ENCODE results near the gene DSTYK. TPM values are rescaled to one million over a fixed set of nuclear protein-coding genes. Genes with fewer than 3 reads are reported as not detected.

The DSTYK gene
- total RNA-seq, 4 donors from 2014 or later, result 2.2 to 9.8 (median 6.5) TPM

GRCh38 chr1:205228093-205228521 is 16.6 kb upstream of the DSTYK start:
- no peaks in the 10 kb centered on the region for H3K9me3 ChIP-seq
- in situ Hi-C loops (cut with MboI; ENCODE audit: low pct_ligation_motif_present in 1 of 4, low pct_unique_long_range_greater_than_20kb in 1 of 4, low sequenced_read_pairs in 3 of 4) (no loop called here), intact Hi-C loops (cut with DNase I; ENCODE audit: low total_unique reads) (no loop called here)
- TF ChIP-seq POLR2A (IDR thresholded peaks at IDR 0.05) (no peak), EP300 (IDR thresholded peaks at IDR 0.05; ENCODE audit: low read depth) (no peak), CTCF (IDR thresholded peaks at IDR 0.05) (no peak), POLR2AphosphoS5 (IDR thresholded peaks at IDR 0.05) (no peak)
- peaks cover 10 to 32% (median 24%) of the 10 kb centered on the region in 4 donors for H3K4me1 ChIP-seq
- WGBS, 2 donors (ENCODE audit: low coverage in 1 of 2), result 0% methylated on average over 2 to 9 of the region's 27 CpGs
- peak overlapping the region in 2 of 4 donors; percentile 26 to 62 for H3K27ac ChIP-seq
- H3K27me3 ChIP-seq, result peaks cover 31% of the 10 kb centered on the region
- no peak for DNase-seq
- H3K36me3 ChIP-seq, result no peaks in the 10 kb centered on the region
- peak overlapping the region; percentile 19 to 64 (median 41) for H3K4me3 ChIP-seq

GRCh38 chr1:205227584-205228013 is 16.1 kb upstream of the DSTYK start, which contains the start of gene TMCC2:
TMCC2 (plus strand) TSS chr1:205227946; CDS start chr1:205228565, 619 bp downstream.
- WGBS, 2 donors (ENCODE audit: low coverage in 1 of 2), result 0% methylated on average over 29 of the region's 44 CpGs; no CpG with 5 or more reads in 1 of the 2 donors
- DNase-seq, result peak; percentile 87
- in situ Hi-C loops (cut with MboI; ENCODE audit: low pct_ligation_motif_present in 1 of 4, low pct_unique_long_range_greater_than_20kb in 1 of 4, low sequenced_read_pairs in 3 of 4) (no loop called here), intact Hi-C loops (cut with DNase I; ENCODE audit: low total_unique reads) (no loop called here)
- Histone ChIP-seq H3K4me1 (peaks cover 10 to 32% (median 24%) of the 10 kb centered on the region in 4 donors), H3K27ac (peak within 1 kb of the TSS in 2 of 4 donors; percentile 26 to 62), H3K4me3 (peak within 1 kb of the TSS; percentile 30 to 64 (median 49)), H3K27me3 (peaks cover 31% of the 10 kb centered on the region), H3K9me3 (no peaks in the 10 kb centered on the region), H3K36me3 (no peaks in the 10 kb centered on the region)
- TF ChIP-seq CTCF (IDR thresholded peaks at IDR 0.05) (no peak), EP300 (IDR thresholded peaks at IDR 0.05; ENCODE audit: low read depth) (no peak), POLR2AphosphoS5 (IDR thresholded peaks at IDR 0.05) (peak in 2 of 3 donors; percentile 17 to 28)

DNA sequence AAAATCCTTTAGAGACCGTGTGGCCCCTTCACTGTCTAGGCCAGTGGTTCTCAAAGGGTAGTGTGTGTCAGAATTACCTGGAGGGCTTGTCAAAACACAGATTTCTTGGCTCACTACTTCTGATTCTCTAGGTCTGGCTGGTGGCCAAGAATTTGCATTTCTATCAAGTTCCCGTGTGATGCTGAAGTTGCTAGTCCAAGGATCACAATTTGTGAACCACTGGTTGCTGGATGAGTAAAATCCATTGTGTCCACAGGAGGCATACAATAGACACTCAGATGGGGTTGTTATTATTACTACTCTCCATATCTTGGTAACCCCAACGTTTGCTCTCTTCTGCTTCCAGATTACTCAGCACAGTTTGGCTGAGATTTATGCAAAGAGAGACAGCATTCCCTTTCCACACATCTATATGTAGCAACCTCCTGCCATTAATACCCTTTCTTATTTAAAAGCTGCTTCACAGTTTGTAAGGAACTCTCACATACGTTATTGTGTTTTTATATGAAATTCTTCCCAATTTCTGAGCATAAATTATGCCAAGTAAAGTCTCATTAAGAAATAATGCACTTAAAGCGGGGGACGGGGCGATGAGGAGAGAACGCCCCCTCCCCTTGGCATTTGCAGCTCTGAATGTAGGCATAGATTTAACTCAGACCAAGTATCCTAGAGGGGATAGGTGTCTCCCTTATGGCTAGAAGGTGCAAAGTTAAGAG is 15.5 kb upstream of the DSTYK start:
- Histone ChIP-seq H3K9me3 (no peaks in the 10 kb centered on the region), H3K27ac (peak overlapping the region in 2 of 4 donors; percentile 3 to 38), H3K36me3 (no peaks in the 10 kb centered on the region), H3K4me3 (peak overlapping the region; percentile 30 to 64 (median 49)), H3K4me1 (peaks cover 10 to 32% (median 24%) of the 10 kb centered on the region in 4 donors), H3K27me3 (peaks cover 31% of the 10 kb centered on the region)
- in situ Hi-C loops (cut with MboI; ENCODE audit: low pct_ligation_motif_present in 1 of 4, low pct_unique_long_range_greater_than_20kb in 1 of 4, low sequenced_read_pairs in 3 of 4) (no loop called here), intact Hi-C loops (cut with DNase I; ENCODE audit: low total_unique reads) (no loop called here)
- 8 to 14% methylated on average over 4 to 8 of the region's 8 CpGs for WGBS, 2 donors (ENCODE audit: low coverage in 1 of 2)
- DNase-seq, result no peak
- TF ChIP-seq CTCF (IDR thresholded peaks at IDR 0.05) (no peak), POLR2A (IDR thresholded peaks at IDR 0.05) (no peak), POLR2AphosphoS5 (IDR thresholded peaks at IDR 0.05) (no peak), EP300 (IDR thresholded peaks at IDR 0.05; ENCODE audit: low read depth) (no peak)

DNA sequence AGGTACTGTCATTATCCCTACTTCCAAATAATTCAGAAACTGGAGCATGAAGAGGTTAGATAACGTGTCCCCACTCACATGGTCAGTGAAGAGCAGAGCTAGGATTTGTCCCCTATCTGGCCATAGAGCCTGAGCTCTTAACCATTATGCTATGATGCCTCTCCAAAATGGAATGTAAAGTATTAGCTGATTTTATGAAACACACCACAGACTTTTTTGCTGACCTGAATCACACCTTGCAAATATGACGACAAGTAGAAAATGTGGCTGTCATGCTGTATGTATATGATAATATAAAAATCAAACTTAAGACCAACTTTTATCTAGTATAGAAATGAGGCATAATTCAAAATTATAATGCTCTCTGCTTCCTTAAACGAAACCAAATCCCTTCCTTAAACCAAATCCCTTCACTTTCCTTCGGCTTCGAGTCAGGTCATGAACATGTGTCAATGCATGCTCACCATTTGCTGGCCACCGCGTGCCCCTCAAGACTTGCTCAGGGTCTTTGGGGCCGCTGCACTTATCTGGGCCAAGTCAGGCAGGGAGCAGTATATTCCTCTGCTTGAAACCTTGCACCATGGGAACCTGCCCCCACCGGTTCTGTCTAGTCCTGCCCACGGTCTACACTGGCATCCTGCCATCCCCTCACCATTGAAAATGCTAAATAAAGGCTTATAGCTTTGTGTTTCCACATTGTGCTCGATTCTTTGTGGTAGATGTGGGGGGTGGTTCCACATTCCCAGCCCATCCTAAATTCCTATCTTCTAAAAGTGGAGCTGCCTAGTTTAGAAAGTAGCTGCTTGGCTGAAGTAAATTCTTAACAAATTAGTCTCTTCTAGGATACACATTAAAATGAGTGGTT is 14.6 kb upstream of the DSTYK start:
- H3K4me3 ChIP-seq, result no peak overlapping the region
- no peak for TF ChIP-seq CTCF (IDR thresholded peaks at IDR 0.05)
- TF ChIP-seq POLR2A (IDR thresholded peaks at IDR 0.05), result no peak
- no peak for TF ChIP-seq POLR2AphosphoS5 (IDR thresholded peaks at IDR 0.05)
- TF ChIP-seq EP300 (IDR thresholded peaks at IDR 0.05; ENCODE audit: low read depth), result no peak
- H3K36me3 ChIP-seq, result no peaks in the 10 kb centered on the region
- intact Hi-C loops (cut with DNase I; ENCODE audit: low total_unique reads) (no loop called here), in situ Hi-C loops (cut with MboI; ENCODE audit: low pct_ligation_motif_present in 1 of 4, low pct_unique_long_range_greater_than_20kb in 1 of 4, low sequenced_read_pairs in 3 of 4) (no loop called here)
- H3K4me1 ChIP-seq, result peaks cover 10 to 32% (median 24%) of the 10 kb centered on the region in 4 donors
- H3K9me3 ChIP-seq, result no peaks in the 10 kb centered on the region
- H3K27me3 ChIP-seq, result peaks cover 31% of the 10 kb centered on the region
- 64 to 78% methylated on average over 4 to 11 of the region's 11 CpGs for WGBS, 2 donors (ENCODE audit: low coverage in 1 of 2)
- no peak overlapping the region for H3K27ac ChIP-seq
- DNase-seq, result no peak
